ENCODE results near the gene LRFN5. TPM values are rescaled to one million over a fixed set of nuclear protein-coding genes. Genes with fewer than 3 reads are reported as not detected.

The LRFN5 gene
- total RNA-seq, 6 donors from 2014 or later, result 0.30 to 3.1 (median 0.96) TPM

- WGBS, 2 donors, result 3 to 6% methylated on average over 7 of the region's 7 CpGs
- Histone ChIP-seq H3K27me3 (peaks cover 0 to 29% (median 4%) of the 10 kb centered on the region in 4 donors), H3K27ac (peak overlapping the region in 3 of 4 donors; percentile 55 to 77 (median 61)), H3K4me1 (peaks cover 13 to 38% (median 30%) of the 10 kb centered on the region in 4 donors), H3K36me3 (no peaks in the 10 kb centered on the region), H3K4me3 (peak overlapping the region in 3 of 4 donors; percentile 45 to 67 (median 56)), H3K9me3 (no peaks in the 10 kb centered on the region)
- DNase-seq (no peak), ATAC-seq (ENCODE audit: low FRiP score in 2 of 2) (peak in 1 of 2 donors; percentile 7)
- no peak for TF ChIP-seq EP300 (IDR thresholded peaks at IDR 0.05)
- no peak for TF ChIP-seq POLR2AphosphoS5 (IDR thresholded peaks at IDR 0.05)
- TF ChIP-seq POLR2A (IDR thresholded peaks at IDR 0.05), result no peak
- no peak for TF ChIP-seq CTCF (IDR thresholded peaks at IDR 0.05)
These were observed 469 bp upstream of the LRFN5 start for GRCh38 chr14:41606282-41606531.

- peak overlapping the region in 2 of 4 donors; percentile 10 to 77 for H3K27ac ChIP-seq
- TF ChIP-seq POLR2A (IDR thresholded peaks at IDR 0.05) (no peak), CTCF (IDR thresholded peaks at IDR 0.05) (no peak), POLR2AphosphoS5 (IDR thresholded peaks at IDR 0.05) (no peak), EP300 (IDR thresholded peaks at IDR 0.05) (no peak)
- H3K4me3 ChIP-seq, result peak overlapping the region in 3 of 4 donors; percentile 45 to 67 (median 56)
- peak in 1 of 2 donors; percentile 39 for DNase-seq
- WGBS, 2 donors, result 2% methylated on average over 19 to 21 of the region's 21 CpGs
- H3K27me3 ChIP-seq, result peaks cover 0 to 29% (median 4%) of the 10 kb centered on the region in 4 donors
- H3K4me1 ChIP-seq, result peaks cover 13 to 38% (median 30%) of the 10 kb centered on the region in 4 donors
- no peaks in the 10 kb centered on the region for H3K36me3 ChIP-seq
- no peaks in the 10 kb centered on the region for H3K9me3 ChIP-seq
- peak in 1 of 2 donors; percentile 1 for ATAC-seq (ENCODE audit: low FRiP score in 2 of 2)
These were observed 664 bp downstream of the LRFN5 start for GRCh38 chr14:41607304-41607775.

- Histone ChIP-seq H3K9me3 (no peaks in the 10 kb centered on the region), H3K4me1 (peaks cover 13 to 38% (median 30%) of the 10 kb centered on the region in 4 donors), H3K27me3 (peaks cover 0 to 29% (median 4%) of the 10 kb centered on the region in 4 donors), H3K4me3 (peak overlapping the region in 3 of 4 donors; percentile 45 to 67 (median 56)), H3K36me3 (no peaks in the 10 kb centered on the region), H3K27ac (no peak overlapping the region)
- WGBS, 2 donors, result 3 to 5% methylated on average over 25 to 53 of the region's 55 CpGs
- ATAC-seq (ENCODE audit: low FRiP score in 2 of 2) (no peak), DNase-seq (peak in 1 of 2 donors; percentile 84)
- TF ChIP-seq POLR2A (IDR thresholded peaks at IDR 0.05), result no peak
- no peak for TF ChIP-seq EP300 (IDR thresholded peaks at IDR 0.05)
- no peak for TF ChIP-seq POLR2AphosphoS5 (IDR thresholded peaks at IDR 0.05)
- TF ChIP-seq CTCF (IDR thresholded peaks at IDR 0.05), result no peak
These were observed 1.4 kb downstream of the LRFN5 start for GRCh38 chr14:41607966-41608663.

- no peaks in the 10 kb centered on the region for H3K9me3 ChIP-seq
- peak overlapping the region in 3 of 4 donors; percentile 45 to 67 (median 56) for H3K4me3 ChIP-seq
- no peak overlapping the region for H3K27ac ChIP-seq
- TF ChIP-seq CTCF (IDR thresholded peaks at IDR 0.05) (no peak), EP300 (IDR thresholded peaks at IDR 0.05) (no peak), POLR2AphosphoS5 (IDR thresholded peaks at IDR 0.05) (no peak)
- 19 to 20% methylated on average over 15 of the region's 15 CpGs for WGBS, 2 donors
- H3K27me3 ChIP-seq, result peaks cover 0 to 29% (median 4%) of the 10 kb centered on the region in 4 donors
- ATAC-seq (ENCODE audit: low FRiP score in 2 of 2), result no peak
- H3K36me3 ChIP-seq, result no peaks in the 10 kb centered on the region
- no peak for DNase-seq
- H3K4me1 ChIP-seq, result peaks cover 13 to 38% (median 30%) of the 10 kb centered on the region in 4 donors
These were observed 2.2 kb downstream of the LRFN5 start for GRCh38 chr14:41608681-41609390.

Measured in upper lobe of left lung (tissue), 6 donors.